Pancreas (tissue), 10 donors: Measurements from ENCODE around the gene GPC3. TPM values are rescaled to one million over a fixed set of nuclear protein-coding genes. Genes with fewer than 3 reads are reported as not detected.

Experiments
- ATAC-seq, 4 donors: fragments of 200-7000 bp; cut with Tn5 transposase; one replicate each; pipeline versions ENCODE4 v1.8.0 to v1.9.1; 2020; ENCODE audit warnings: mild to moderate bottlenecking in 4 of 4, moderate library complexity in 4 of 4
- DNase-seq, 6 donors: peaks; one replicate each; pipeline ENCODE4 v3.0.0-alpha.2; 2020
- FAIRE-seq: peaks from 2 replicates; lab custom pipeline; 2012; peaks lifted over from hg19 to GRCh38; lab: Jason Lieb, UNC
- H3K27ac ChIP-seq, 4 donors: fragments of 200-600 bp; sonication (generic); 1 replicate in 3 of 4; 2 replicates in 1 of 4; pipeline versions ENCODE4 v1.5.0 to v1.8.0; 2020
- H3K27me3 ChIP-seq, 4 donors: fragments of 200-600 bp; one replicate each; pipeline ENCODE4 v1.8.0; 2021
- H3K36me3 ChIP-seq, 3 donors: fragments of 200-600 bp; sonication (generic) in 1 of 3; one replicate each; pipeline versions ENCODE4 v1.5.0 to v1.8.0; 2020 to 2021
- H3K4me1 ChIP-seq, 3 donors: fragments of 200-600 bp; one replicate each; pipeline ENCODE4 v1.8.0; 2021
- H3K4me3 ChIP-seq, 4 donors: fragments of 200-600 bp; sonication (generic) in 2 of 4; one replicate each; pipeline versions ENCODE4 v1.5.0 to v1.8.0; 2020 to 2021
- H3K9me3 ChIP-seq, 4 donors: fragments of 200-600 bp; one replicate each; pipeline ENCODE4 v1.8.0; 2021
- WGBS, 2 donors: extraction: QIAGEN DNeasy Blood & Tissue Kit; methylation state at CpG; one replicate each; pipeline ENCODE4 v1.1.7; 2013; 5-methylcytosine and 5-hydroxymethylcytosine counted together
- intact Hi-C, 3 donors: fragments of 100-400 bp; cut with DNase I; formaldehyde crosslinking; loops; one replicate each; pipeline versions ENCODE4 v1.11.1 to v1.14.2; 2022
- polyA plus RNA-seq, 2 donors: library from polyadenylated mRNA; stranded (reverse); fragments of 200-250 nt; gene quantifications; one replicate each; pipeline ENCODE4 v1.2.3, GENCODE V29; 2013
- total RNA-seq, 6 donors: library from RNA; stranded (reverse); fragmentation: NEBNext Ultra II Directional in 4 of 6; extraction: Animal tissue kit (Norgen Biotek cat#: 25700) in 4 of 6; gene quantifications; one replicate each; pipeline versions ENCODE4 v1.2.1 to v1.2.4, GENCODE V29; 2021 to 2023
- TF ChIP-seq, protein P1 (sequence below), 4 donors: fragments of 200-600 bp; sonication (generic) in 3 of 4; IDR thresholded peaks; one replicate each; pipeline versions ENCODE4 v1.5.0 to v1.8.0; 2021; ENCODE audit warnings: antibody characterized with exemption in 4 of 4
- donor health status: healthy with polysubstance abuse.
- donor health status: DM: no; HTN: no; CAD: no; lungs with moderate emphysema.
- donor health status: DM: no; HTN: no; CAD: no.
- donor health status: control.
- donor health status: control.
- donor health status: Bipolar disorder and iron deficiency.
- donor health status: DM: yes; HTN: yes; CAD: no.
- donor health status: DM: no; HTN: no; CAD: no.
- donor health status: DM: no; HTN: no; CAD: no.
- donor health status: DM: yes; HTN: yes; CAD: no.

GPC3 gene
- total and polyA plus RNA-seq, 8 donors, result 0.95 to 18.6 (median 2.7) TPM

DNA sequence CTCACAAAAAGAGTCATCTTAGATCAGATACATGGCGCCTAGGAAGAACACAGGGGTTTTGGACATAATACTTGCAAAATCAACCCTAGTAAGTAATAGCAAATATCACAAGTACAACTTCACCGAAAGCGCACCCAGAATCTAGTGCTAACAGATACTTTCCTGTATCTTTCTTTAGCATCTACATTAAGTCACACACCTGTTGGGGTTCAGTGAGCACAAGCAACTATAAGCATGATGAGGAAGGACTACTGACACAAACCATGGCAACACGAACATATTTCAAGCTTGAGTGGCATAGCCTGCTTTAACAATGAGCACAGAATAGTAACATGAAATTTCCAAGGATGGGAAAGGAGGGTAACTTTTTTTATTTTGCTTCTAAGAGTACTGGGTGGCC is 116.1 kb downstream of the GPC3 start:
- DNase-seq (no peak), FAIRE-seq (no peak), ATAC-seq (no peak)
- Histone ChIP-seq H3K27ac (no peak overlapping the region), H3K9me3 (no peaks in the 10 kb centered on the region), H3K36me3 (no peaks in the 10 kb centered on the region), H3K27me3 (peaks cover 0 to 10% (median 0%) of the 10 kb centered on the region in 4 donors), H3K4me3 (no peak overlapping the region), H3K4me1 (no peaks in the 10 kb centered on the region)
- TF ChIP-seq, protein P1, sequence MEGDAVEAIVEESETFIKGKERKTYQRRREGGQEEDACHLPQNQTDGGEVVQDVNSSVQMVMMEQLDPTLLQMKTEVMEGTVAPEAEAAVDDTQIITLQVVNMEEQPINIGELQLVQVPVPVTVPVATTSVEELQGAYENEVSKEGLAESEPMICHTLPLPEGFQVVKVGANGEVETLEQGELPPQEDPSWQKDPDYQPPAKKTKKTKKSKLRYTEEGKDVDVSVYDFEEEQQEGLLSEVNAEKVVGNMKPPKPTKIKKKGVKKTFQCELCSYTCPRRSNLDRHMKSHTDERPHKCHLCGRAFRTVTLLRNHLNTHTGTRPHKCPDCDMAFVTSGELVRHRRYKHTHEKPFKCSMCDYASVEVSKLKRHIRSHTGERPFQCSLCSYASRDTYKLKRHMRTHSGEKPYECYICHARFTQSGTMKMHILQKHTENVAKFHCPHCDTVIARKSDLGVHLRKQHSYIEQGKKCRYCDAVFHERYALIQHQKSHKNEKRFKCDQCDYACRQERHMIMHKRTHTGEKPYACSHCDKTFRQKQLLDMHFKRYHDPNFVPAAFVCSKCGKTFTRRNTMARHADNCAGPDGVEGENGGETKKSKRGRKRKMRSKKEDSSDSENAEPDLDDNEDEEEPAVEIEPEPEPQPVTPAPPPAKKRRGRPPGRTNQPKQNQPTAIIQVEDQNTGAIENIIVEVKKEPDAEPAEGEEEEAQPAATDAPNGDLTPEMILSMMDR (IDR thresholded peaks at IDR 0.05), result no peak
- intact Hi-C loops, result no loop called here
- 84 to 93% methylated on average over 4 of the region's 4 CpGs for WGBS, 2 donors

DNA sequence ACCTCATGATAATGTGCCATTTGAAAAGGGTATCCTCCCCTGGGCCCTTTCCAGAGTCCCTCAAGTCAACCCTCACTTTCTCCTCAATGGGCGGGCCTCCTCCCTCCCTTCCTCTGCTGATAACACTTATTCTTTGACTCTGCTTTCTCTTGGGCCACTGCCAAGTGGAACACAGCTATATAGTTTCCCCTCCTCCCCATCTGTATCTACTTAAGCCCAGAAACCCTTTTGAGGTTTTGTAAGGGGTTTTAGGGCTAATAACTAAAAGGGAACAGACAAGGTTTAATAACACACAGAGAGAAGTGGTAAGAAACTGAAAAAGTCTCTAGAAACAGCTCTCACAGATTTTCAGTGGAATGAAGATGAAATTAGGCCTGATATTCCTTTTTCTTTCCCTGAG is 116.7 kb downstream of the GPC3 start:
- no peak overlapping the region for H3K27ac ChIP-seq
- DNase-seq, result no peak
- ATAC-seq, result no peak
- H3K27me3 ChIP-seq, result peaks cover 0 to 10% (median 0%) of the 10 kb centered on the region in 4 donors
- H3K9me3 ChIP-seq, result no peaks in the 10 kb centered on the region
- intact Hi-C loops, result no loop called here
- TF ChIP-seq, protein P1 (IDR thresholded peaks at IDR 0.05), result no peak
- WGBS, 2 donors, result 50 to 93% methylated on average over 1 of the region's 1 CpG
- no peak for FAIRE-seq
- no peaks in the 10 kb centered on the region for H3K4me1 ChIP-seq
- H3K4me3 ChIP-seq, result no peak overlapping the region
- H3K36me3 ChIP-seq, result no peaks in the 10 kb centered on the region

DNA sequence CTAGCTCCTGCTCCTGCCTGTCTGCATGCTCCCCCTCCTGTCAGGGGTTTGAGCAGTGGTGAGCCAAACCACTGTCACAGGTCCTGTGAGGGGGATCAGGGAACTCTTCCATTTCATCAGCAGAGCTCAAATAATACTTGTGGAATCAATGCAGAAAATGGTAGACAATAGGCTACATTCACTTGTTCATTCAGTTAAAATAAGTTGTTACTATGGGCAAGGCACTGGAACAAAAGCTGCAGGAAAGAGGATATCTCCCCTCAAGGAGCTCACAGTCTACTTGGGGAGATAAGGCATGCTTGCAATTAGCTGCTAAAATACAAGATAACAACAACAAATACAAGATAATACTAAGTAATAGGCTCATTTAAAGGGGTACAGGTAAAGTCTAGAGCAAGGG is 117.1 kb downstream of the GPC3 start:
- no peaks in the 10 kb centered on the region for H3K9me3 ChIP-seq
- H3K4me3 ChIP-seq, result no peak overlapping the region
- no peak for DNase-seq
- no peak for ATAC-seq
- no peaks in the 10 kb centered on the region for H3K4me1 ChIP-seq
- intact Hi-C loops, result no loop called here
- no peak overlapping the region for H3K27ac ChIP-seq
- H3K27me3 ChIP-seq, result peaks cover 0 to 10% (median 0%) of the 10 kb centered on the region in 4 donors
- no peak for FAIRE-seq
- no peaks in the 10 kb centered on the region for H3K36me3 ChIP-seq
- TF ChIP-seq, protein P1 (IDR thresholded peaks at IDR 0.05), result no peak

DNA sequence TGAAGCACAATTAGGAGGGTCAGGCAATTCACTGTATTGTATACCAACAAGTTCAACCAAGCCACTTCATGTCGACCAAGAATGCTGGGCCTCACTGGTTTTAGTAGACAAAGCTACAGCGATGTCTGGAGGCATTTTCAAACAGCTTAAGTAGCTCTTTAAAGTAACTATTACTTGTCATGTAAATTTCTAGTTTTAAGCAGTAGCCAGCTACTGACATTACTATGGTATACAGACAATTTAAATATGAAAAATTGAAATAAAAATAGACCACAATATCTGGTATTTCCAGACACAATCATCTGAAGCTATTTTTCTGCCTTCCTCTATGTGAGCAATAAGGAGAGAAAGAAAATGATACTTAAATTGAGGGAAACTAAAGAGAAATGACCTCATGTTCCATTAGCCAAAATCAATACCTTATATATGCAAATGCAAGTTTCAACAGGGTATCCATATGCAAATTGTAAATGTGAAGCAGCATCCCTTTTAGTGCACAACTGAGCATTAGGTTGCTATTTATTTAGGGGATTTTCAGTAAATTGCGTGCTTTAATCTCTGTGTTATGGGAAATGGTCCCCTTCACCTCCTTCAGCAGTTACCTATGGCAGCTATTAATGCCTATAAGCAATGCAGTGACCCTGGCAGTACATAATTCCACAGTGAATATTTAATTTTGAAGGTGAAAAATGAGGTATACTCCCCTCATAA is 119.5 kb downstream of the GPC3 start:
- Histone ChIP-seq H3K27ac (no peak overlapping the region), H3K4me1 (no peaks in the 10 kb centered on the region), H3K9me3 (no peaks in the 10 kb centered on the region), H3K36me3 (no peaks in the 10 kb centered on the region), H3K4me3 (no peak overlapping the region), H3K27me3 (peaks cover 0 to 10% (median 0%) of the 10 kb centered on the region in 4 donors)
- TF ChIP-seq, protein P1 (IDR thresholded peaks at IDR 0.05), result no peak
- FAIRE-seq (no peak), DNase-seq (no peak), ATAC-seq (no peak)
- intact Hi-C loops, result no loop called here
- WGBS, 2 donors, result 55 to 93% methylated on average over 3 of the region's 3 CpGs

DNA sequence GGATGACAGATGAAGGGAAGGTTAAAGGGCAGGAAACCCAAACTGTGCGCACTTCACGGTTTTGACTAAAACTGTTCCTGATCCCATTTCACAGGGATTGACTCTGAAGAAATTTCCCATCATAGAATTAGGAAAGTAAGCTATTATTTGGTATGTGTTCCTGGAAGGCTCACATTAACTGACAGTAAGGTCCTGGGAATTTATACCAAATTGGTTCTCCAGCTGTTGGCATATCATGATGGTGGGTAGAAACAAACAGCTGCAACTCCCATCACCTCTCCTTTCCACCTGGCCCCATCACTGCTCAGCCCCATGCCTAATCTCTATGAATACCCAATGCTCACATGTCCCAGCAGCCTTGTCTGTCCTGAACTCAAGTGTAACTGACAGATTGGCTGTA is 121.2 kb downstream of the GPC3 start:
- TF ChIP-seq, protein P1 (IDR thresholded peaks at IDR 0.05), result no peak
- Histone ChIP-seq H3K4me1 (no peaks in the 10 kb centered on the region), H3K27ac (no peak overlapping the region), H3K9me3 (no peaks in the 10 kb centered on the region), H3K36me3 (no peaks in the 10 kb centered on the region), H3K4me3 (no peak overlapping the region), H3K27me3 (peaks cover 0 to 10% (median 0%) of the 10 kb centered on the region in 4 donors)
- ATAC-seq, result no peak
- FAIRE-seq, result no peak
- DNase-seq, result no peak
- intact Hi-C loops, result no loop called here
- 90 to 96% methylated on average over 2 of the region's 2 CpGs for WGBS, 2 donors
